GM21723 (cell line): ENCODE data around the gene CYP2J2.
"Not testable (repeated sequence)": the region's sequence is repeated elsewhere in the genome, so short reads cannot be mapped to it uniquely, and the experiment has no call there.

Source experiments
- ATAC-seq: cut with Tn5 transposase; IDR thresholded peaks from one replicate; pipeline ENCODE4 v1.9.1; 2021; ENCODE audit warnings: mild to moderate bottlenecking, moderate library complexity; ENCODE audit not compliant: unreplicated experiment

CYP2J2 gene, protein sequence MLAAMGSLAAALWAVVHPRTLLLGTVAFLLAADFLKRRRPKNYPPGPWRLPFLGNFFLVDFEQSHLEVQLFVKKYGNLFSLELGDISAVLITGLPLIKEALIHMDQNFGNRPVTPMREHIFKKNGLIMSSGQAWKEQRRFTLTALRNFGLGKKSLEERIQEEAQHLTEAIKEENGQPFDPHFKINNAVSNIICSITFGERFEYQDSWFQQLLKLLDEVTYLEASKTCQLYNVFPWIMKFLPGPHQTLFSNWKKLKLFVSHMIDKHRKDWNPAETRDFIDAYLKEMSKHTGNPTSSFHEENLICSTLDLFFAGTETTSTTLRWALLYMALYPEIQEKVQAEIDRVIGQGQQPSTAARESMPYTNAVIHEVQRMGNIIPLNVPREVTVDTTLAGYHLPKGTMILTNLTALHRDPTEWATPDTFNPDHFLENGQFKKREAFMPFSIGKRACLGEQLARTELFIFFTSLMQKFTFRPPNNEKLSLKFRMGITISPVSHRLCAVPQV

DNA sequence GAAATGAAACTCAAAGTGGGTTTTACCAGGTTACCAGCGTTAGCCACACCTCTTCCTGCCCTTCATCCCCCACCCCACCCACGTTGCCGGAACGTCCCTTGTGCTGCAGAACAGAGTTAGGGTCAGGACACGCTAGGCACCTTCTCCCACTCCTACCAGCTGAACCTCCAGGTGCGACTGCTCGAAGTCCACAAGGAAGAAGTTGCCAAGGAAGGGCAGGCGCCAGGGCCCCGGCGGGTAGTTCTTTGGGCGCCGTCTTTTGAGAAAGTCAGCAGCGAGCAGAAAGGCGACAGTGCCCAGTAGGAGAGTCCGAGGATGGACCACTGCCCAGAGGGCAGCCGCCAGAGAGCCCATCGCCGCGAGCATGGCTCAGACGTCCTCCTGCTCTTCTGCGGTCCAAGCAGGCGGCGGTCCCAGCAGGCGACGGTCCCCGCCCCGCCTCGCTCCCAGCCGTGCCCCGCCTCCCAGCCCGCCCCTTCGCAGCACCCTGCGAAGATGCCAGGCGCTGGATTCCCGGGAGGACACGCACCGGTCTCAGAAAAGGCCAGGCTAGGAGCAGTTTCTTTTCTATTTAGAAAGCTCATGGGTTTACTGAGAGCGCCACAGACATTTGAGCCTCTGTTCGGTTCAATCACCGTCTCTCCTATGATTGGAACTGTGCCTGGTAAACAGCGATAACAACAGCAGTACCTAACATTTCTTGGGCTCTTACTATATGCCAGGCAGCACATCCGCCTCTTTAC lies at the start of gene CYP2J2:
CYP2J2 (minus strand) TSS at position 393 of the 743 bp plus-strand sequence; CDS start at position 366, 27 bp downstream.
- peak; percentile 90 for ATAC-seq

DNA sequence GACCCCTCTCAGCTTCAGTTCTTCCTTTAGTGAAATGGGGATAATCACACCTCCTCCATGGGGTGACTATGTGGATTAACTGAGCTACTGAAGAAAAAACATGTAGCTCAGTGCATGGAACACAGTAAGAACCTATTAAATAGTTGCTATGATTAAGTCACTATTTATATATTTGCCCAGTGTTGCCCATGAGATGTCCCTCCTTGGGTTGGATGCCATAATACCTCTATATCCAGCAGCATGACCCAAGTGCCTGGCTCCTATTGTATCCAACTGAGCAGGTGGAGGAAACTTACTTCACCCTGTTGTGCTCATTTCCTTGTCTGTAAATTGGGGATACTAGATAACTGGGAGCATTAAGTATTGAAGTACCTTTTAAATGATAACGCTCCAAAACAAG lies 47.1 kb upstream of the CYP2J2 start:
- ATAC-seq, result no peak

DNA sequence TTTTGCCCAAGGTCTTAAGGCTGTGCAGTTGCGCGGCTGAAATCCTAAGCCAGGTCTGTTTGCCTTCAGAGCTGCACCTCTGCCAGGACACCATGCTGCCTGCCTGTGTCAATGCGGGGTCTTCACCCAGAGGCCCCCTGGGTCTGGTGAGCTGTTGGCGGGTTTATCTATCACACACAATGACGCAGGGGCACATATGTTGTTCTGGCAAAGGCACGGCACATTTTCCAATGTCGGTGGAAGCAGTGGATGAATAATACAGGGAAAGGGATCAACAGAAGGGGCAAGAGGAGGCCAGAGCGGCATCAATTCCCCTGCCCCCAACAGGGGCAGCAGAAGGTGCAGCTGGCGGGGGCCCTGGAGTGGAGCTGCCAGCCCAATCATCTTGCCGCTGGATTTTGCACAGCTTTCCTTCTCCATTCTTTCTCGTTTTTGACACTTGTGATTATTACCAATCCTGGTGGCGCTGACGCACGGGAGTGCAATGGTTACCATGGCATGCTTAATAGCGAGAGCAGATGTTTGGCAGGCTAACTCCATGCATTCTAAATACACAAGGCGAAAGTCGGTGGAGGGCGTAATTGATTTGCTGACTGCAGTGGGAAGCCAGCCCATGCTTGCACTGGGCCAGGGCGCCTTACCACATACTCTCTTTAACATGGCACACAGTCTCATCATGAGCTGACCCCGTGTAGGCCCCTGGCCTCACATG lies 45.8 kb upstream of the CYP2J2 start:
- ATAC-seq, result no peak

DNA sequence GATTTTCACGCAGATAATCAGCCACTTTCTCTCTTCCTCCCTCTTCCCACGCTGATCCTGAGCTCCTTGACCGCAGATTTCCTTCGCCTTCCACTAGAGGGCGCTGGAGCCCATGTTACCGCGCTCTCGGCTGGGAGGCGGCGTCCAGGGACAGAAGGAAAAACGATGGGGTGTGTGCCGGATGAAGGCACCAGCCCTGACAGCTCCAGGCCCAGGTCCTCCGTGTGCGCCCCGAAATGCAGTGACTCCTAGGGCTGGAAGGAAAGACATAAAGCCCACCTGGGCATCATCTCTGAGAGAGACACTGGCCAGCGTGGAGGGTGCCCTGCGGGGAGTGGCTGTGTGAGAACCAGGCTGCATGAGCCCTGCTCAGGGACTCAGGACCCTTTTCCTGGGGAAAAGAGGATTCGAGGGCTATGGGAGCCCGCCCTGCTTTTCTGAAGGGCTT lies 44.9 kb upstream of the CYP2J2 start:
- peak; percentile 84 for ATAC-seq

DNA sequence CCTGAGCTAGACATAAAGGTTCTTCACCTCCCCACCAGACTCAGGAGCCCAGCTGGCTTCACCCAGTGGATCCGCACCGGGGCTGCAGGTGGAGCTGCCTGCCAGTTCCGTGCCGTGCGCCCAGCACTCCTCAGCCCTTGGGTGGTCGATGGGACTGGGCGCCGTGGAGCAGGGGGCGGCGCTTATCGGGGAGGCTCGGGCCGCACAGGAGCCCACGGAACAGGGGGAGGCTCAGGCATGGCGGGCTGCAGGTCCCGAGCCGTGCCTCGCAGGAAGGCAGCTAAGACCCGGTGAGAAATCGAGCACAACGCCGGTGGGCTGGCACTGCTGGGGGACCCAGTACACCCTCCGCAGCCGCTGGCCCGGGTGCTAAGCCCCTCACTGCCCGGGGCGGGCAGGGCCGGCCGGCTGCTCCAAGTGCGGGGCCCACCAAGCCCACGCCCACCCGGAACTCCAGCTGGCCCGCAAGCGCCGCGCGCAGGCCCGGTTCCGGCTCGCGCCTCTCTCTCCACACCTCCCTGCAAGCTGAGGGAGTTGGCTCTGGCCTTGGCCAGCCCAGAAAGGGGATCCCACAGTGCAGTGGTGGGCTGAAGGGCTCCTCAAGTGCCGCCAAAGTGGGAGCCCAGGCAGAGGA lies 43.1 kb upstream of the CYP2J2 start:
- not testable (repeated sequence) for ATAC-seq

DNA sequence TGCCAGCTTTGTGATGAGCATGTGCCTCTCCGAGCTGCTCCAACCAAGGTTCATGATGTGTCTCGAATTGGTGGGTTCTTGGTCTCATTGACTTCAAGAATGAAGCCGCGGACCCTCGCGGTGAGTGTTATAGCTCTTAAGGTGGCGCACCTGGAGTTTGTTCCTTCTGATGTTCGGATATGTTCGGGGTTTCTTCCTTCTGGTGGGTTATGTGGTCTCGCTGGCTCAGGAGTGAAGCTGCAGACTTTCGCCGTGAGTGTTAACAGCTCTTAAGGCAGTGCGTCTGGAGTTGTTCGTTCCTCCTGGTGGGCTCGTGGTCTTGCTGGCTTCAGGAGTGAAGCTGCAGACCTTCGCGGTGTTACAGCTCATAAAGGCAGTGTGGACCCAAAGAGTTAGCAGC lies 42.2 kb upstream of the CYP2J2 start:
- not testable (repeated sequence) for ATAC-seq

DNA sequence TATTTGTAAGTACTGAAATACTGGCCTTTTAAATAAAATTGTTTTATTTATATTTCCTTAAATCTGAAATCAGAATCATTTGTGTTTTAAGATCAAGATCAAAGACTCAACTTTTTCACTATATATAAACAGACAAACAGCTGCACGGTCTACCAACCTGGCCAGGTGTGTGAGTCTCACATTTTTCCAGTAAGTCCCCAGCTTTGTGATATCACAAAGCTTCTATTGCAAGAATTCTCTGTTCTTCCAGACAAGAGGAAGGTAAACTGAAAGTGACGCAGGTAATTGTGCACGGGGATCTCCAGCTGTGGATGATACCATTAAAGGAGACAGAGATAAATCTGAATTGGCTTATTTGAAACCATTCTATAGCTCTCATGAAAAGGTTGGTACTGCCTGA lies 41.2 kb upstream of the CYP2J2 start:
- ATAC-seq, result no peak

DNA sequence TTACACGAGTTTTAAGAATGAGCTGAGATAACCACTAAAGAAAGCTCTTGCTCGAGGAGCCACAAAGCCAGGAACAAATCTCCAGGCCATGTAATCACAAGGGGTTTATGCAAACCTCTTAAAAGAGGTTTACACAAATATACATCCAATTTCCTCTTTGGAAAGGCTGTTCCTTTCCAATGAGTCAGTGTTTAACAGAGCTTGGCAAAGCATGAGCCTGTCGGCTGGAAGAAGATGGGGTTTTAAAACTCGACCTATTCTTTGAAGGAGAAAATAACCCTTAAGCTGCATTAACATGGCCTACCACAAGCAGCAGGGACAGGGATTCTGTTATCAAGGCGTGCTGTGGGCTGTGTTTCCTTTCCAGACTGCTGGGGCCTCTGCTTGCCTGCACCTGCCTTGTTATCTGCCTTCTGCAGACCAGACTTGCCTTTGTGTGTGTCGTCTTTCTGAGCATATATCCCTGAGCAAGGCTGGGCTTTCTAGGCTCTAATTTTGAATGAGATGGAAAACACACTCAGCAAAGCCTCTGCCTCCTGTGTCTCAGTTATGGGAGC lies 40.6 kb upstream of the CYP2J2 start:
- no peak for ATAC-seq

DNA sequence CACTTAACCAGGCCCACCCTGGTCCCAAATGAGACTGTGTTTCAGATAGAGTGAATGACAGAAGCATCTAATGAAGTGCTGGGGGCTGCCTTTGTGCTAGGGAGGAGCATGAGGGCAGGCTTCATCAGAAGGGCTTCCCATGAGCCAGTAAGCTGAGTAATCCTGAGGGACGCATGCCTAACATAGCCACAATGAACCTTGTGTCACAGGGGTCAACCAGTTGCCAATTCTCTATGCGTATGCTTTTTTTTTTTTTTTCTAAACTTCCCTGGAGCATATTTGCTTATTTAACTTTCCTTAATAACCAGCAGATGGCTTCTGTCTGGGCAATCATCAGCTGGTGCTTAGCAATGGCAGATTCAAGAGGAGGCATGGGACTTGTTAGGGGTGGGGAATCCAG lies 25.5 kb upstream of the CYP2J2 start:
- no peak for ATAC-seq

DNA sequence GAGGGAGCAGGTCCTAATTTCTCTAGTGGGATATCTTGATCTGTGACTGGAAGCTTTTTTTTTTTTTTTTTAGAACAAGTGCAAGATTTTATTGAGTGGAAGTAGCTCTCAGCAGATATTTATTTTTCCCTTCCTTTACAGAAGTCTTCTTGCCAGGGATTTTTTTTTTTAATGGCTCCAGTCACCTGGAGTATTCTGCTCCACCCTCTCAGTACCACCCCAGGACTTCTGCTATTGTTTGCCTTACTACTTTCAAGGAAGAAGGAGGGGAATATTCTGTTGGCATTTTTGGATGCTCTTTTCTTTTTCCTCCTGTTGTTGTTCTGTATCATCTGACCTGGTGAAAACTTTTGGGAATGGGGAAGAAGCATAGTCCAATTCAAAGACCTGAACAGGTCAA lies 23.1 kb upstream of the CYP2J2 start:
- ATAC-seq, result no peak

DNA sequence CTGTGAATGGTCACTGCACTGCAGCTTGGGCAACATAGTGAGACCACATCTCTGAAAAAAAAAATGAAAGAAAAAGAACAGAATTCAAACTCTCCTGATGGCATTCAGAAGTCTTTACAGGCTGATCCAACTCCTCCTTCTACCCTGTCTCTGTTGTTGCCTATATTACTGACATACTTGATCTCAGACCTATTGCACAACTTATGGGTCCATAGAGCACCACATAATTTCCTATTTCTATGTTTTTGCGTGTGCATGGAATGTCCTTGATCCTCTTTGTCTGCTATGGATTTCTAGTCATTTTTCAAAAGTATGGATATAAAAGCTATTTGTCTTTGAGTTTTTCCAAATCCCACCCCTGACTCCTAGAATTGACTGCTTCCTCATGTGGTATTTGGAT lies 22.4 kb upstream of the CYP2J2 start:
- no peak for ATAC-seq

DNA sequence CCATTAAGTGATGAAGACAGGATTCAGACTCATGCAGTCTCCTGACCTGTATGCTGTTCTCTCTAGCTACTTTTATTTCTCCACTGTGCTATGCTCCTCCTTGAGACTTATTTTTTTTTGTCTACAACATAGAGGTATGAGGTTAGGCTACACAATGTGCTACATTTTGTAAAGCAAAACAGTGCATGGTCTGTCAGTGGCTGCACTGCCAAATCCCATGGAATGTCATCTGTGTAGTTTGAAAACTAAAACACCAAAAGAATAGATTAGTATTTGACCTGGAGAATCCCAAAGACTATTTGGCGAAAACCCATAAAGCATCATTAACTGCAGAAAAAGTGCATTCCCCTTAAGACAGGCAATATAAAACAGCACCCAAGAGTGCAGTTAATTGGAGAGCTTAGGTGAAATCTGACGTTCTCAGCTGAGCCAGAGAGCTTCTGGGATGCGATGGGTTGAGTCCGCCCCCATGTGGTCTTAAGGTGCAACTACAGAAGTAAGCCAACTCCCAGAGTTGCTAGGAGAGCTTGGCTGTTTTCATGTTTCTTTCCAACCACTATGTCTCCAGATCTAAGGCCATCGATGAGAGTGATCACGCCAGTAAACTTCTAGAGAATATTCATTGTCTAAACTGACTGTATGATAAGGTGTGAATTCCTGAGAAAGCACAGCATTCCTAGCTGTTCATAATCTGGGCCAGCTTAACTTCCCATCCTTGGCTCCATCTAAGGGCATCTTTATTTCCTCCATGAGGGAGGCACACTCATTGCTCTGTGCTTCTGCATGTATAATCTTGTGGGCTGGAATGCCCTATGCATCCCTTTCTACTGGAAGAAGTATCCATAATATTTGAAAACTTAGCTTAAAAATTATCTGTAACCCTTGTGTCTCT lies 20.7 kb upstream of the CYP2J2 start:
- ATAC-seq, result peak; percentile 94

DNA sequence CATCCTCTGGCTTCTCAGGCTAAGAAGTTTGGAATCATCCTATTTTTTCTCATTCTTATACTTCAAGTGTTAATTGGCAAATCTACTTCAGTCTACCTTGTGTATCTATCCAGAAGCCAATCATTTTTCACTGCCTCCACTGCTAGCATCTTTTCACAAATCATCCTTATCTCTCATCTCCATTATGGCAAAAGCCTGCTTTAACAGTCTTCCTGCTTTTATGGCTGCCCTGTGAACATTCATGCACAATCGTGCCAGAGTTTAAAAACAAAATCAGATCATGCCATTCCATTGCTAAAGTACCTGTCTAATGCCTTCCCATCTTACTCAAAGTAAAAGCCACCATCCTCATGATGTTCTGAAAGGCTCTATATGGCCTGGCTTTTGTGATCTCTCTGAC lies 19.2 kb upstream of the CYP2J2 start:
- no peak for ATAC-seq

DNA sequence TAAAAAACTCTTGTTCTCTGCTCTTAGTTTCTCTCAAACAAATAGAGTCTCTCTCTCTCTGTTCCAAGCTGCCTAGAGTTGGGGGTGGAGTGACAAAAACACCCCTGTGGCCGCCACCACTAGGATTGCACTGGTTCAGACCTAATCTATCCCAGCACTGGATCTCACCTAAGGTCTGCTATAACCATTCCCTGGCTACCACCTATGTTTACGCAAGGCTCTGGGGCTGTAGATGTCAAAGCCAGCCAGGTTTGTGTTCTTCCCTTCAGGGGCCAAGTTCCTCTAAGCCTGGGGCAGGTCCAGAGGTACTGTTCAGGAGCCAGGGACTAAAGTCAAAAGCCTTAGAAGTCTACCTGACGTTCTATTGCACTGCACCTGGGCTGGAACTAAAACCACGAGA lies 12.8 kb upstream of the CYP2J2 start:
- ATAC-seq, result no peak

DNA sequence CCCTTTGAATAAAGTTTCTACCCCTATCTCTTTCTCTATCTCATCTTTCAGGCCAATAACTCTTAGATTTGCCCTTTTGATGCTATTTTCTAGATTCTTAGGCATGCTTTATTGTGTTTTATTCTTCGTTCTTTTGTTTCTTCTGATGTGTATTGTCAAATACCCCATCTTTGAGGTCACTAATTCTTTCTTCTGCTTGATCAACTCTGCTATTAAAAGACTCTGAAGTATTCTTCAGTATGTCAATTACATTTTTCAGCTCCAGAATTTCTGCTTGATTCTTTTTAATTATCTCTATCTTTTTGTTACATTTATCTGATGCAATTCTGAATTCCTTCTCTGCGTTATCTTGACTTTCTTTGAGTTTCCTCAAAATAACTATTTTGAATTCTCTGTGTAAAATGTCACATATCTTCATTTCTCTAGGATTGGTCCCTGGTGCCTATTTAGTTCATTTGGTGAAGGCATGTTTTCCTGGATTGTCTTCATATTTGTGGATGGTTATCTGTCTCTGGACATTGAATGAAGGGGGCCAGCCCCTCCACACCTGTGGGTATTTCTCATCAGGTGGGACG lies 11.2 kb upstream of the CYP2J2 start:
- no peak for ATAC-seq

DNA sequence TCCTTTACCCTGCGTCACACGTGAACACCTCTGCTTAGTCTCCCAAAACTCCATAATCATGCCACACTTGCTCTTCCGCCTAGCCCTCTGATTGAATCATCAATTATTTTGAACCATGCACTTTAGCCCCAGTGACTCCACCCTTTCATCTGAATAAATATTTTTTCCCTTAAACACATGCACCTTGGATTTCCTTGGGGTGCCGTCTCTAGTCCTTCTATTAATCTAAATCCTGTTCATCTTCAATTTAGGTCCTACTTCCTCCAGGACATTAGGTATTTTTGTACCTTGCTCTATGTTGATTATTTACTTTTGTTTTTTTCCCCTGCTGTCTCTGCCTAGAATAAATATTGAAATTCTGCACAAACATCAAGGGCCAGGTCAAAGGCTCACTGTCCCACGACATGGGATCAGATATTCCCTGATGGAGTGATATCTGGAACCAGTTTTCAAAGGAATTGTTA lies 9.8 kb upstream of the CYP2J2 start:
- ATAC-seq, result no peak

DNA sequence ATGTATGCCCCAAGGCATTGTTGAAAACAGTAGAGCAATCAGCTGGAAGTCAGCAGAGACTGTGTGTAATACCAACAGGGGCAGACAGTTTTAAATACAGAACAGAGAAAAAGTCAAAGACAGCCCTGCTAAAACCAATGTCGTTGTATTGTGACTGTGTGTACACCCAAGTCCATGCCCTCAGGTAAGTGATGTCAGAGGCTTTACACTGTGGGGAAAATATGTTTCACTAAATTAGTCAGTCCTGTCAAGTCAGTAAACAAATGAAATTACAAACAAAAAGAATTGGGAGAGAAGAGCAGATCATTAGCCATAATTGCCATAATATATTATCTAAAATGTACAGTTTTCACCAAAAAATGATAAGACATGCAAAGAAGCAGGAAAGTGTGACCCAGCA lies 2.4 kb upstream of the CYP2J2 start:
- ATAC-seq, result no peak

DNA sequence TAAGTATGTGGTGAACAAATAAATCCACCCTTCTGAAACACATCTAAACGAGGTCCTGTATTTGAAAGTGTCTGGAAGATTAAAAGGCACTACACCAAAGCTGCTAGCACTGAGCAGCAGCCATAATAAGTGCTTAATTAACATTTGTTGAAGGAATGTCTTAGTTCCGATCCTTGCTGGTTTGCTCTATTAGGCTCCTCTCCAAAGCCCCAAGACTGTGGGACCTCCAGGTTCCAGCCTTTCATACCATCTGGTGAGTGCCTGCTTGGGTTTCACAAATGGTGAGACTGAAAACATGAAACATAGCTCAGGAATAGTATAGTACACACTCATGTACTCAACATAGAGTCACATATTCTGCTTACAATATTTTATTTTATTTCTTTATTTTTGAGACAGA lies 640 bp upstream of the CYP2J2 start:
- ATAC-seq, result no peak

DNA sequence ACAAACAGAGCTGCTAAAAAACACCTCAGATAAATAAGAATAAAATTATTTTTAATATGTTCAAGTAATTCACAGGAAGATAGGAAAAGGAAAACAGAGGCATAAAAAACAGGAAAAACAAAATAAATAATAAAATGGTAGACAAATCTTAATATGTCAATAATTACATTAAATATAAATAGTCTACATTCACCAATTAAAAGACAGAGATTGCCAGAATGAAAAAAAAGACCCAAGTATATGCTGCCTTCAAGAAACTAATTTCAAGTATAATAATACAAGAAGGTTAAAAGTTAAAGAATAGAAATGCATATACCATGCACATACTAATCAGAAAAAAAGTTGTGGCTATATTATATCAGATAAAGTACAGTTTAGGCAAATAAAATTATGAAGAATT lies 1.9 kb downstream of the CYP2J2 start:
- ATAC-seq, result no peak
